Measurements from ENCODE around the gene TPD52L1.
A peak's percentile ranks its signal among the peaks of the same experiment; 100 is the strongest.
"Not testable (repeated sequence)": the region's sequence is repeated elsewhere in the genome, so short reads cannot be mapped to it uniquely, and the experiment has no call there.

Gene TPD52L1

DNA sequence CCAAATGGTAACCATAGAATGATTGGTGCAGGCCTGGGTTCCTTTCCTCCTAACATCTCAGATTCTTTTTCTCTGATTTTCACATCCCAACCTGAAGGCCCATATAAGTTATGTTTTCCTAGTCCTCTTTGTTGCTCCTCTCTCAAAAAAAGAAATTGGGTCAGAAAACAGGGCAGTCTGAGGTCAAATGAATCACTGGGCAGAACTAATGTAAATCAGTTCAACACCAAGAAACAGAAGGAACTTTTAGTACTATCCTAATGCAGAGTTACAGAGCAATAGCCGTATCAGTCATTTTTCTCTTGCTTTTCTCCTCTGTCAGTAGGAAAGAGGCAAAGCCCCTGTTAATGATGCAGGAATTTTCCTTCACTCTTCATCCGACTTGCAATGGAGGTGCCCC is 11.0 kb upstream of the TPD52L1 start:
- DNase-seq: no peak

- DNase-seq: no peak
These were observed 8.8 kb upstream of the TPD52L1 start for GRCh38 chr6:125144822-125145221.

DNA sequence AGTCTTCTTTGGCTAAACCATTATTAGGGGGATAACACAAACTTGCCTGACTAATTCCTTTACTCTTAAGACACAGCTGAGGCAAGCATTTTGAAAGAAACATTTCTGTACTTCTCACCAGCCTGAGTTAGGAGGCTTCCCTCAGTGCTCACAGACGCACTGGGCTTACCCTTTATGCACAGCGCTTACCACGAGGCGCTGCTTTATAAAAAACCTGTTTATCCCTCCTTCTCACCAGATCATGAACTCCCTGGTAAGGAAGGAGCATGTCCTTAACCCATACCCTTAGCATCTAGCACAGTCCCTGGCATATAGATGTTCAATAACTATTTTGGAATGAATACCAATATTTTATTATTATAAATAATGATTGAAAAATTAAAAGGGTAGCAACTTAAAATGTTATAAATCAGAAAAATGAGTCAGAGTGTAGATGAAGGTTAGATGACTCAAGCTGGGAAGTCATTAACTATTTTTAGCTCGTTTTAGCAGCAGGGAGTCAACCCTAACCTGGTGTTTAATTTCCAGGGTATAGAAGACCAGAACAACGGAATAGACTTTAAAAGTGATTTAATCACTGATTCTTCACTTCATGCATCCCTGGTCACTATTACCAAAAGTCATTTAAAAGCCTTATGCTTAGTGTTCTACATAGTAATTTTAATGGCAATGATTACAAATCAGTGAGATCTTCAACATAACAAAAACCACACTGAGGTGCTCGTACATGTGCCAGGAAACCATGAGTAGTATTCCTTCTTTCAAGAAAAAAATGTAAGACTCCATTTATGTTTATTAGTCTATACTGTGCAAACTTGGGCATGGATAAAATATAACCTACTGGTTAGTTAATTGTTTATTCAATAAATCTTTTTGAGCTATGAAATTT is 4.1 kb upstream of the TPD52L1 start:
- no peak for DNase-seq

DNA sequence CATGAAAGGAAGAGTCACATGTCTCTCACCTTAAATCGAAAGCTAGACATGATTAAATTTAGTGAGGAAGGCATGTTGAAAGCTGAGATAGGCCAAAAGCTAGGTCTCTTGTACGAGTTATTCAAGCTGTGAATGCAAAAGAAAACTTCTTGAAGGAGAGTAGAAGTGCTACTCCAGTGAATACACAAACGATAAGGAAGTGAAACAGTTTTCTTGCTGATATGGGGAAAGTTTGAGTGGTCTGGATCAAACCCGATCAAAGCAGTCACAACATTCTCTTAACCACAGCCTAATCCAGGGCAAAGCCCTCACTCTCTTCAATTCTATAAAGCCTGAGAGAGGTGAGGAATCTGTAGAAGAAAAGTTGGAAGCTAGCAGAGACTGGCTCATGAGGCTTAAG is 1.9 kb upstream of the TPD52L1 start:
- no peak for DNase-seq

GRCh38 chr6:125154118-125154760 is 666 bp downstream of the TPD52L1 start:
- no peak for DNase-seq

- DNase-seq: peak; percentile 24 to 38
These were observed 1.2 kb downstream of the TPD52L1 start for GRCh38 chr6:125154761-125155135.

- DNase-seq: no peak
These were observed 1.8 kb downstream of the TPD52L1 start for GRCh38 chr6:125155344-125155743.

DNA sequence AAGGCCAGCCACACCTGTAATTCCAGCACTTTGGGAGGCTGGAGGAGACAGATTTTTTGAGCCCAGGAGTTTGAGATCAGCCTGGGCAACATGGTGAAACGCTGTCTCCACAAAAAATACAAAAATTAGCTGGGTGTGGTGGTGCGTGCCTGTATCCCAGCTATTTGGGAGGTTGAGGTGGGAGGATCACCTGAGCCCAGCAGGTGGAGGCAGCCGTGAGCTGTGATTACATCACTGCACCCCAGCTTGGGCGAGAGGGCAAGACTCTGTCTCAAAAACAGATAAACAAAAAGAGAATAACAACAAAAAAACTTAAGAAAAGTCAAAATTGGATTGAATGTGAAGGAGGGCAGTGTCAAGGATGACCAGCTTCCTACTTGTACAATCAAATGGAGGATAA is 2.9 kb downstream of the TPD52L1 start:
- DNase-seq: no peak

DNA sequence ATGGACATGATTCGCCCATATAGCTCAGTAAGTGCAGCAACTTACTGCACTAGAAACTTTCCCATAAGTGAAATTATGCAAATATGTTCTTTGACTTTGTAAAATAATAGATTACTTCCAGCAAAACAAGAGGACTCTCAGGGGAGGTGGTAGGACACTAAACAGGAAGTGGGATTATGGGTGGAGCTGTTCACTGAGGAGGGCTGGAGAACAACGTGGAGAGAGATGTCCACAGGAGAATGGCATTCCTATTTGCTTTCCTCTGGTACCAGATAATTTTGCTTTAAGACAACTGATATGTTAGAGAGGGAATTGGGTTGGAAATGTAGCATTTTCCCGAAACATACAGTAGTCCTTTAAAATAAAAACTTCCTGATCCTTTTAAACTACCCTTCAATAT is 3.7 kb downstream of the TPD52L1 start:
- no peak for DNase-seq

GRCh38 chr6:125157725-125158124 is 4.2 kb downstream of the TPD52L1 start:
- no peak for DNase-seq

DNA sequence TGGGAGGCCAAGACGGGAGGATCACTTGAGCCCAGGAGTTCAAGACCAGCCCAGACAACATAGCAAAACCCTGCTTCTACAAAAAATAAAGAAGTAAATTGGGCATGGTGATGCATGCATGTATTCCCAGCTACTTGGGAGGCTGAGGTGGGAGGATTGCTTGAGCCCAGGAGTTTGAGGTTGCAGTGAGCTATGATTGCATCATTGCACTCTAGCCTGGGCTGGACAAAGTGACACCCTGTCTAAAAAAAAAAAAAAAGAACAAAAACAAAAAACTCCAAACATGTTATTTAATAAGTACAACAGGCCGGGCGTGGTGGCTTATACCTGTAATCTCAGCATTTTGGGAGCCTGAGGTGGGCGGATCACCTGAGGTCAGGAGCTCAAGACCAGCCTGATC is 9.8 kb downstream of the TPD52L1 start:
- not testable (repeated sequence) for DNase-seq

DNA sequence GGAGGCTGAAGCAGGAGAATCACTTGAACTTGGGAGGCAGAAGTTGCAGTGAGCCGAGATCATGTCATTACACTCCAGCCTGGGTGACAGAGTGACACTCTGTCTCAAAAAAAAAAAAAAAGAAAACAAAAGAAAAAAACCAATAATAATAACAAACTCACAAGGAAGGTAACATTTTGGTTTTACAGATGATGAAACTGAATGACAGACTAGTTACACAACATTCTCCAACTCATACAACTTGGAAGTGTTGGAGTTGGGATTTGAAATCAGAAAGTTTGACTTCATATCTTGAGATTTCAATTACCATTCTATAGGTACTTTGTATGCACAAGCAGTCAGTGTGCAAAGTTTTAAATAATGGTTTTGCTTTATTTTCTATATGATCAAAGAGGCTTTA is 10.2 kb downstream of the TPD52L1 start:
- no peak for DNase-seq

- no peak for DNase-seq
These were observed 11.1 kb downstream of the TPD52L1 start for GRCh38 chr6:125164696-125165095.

DNA sequence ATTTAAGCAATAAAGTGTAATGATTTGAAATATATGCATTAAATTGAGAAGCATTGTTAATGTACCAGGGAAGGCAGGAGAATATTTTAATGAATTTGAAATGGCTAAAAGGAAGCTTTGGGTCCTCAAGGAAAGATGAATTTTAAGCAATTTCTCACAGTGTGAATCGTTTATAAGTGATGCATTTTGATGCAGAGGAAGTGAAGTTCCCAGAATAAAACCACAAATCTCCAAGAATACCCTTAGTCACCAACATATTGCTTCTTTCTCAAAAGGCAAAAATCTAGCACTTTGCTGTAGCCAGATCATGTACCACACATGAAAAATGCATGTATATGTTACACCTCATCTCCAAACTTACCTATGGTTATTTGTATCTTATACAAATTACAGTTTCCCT is 11.7 kb downstream of the TPD52L1 start:
- DNase-seq: no peak

DNA sequence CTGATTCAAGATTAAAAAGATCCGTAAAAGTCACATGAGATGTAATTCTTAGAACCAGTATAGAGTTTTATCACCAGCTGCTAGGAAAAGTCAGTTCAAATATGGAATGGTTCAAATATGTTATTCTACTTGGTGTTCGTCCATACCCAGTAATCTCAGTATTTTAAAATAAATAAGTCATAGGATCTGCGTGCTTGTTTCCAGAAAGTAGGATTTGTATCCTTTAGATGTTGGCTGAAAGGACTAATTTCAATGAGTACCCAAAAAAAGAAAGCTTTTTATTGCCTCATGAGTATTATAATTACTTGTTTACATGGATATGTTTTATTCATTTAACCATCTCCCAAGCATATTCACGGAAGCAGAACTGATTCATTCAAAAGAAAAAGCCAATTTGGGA is 12.2 kb downstream of the TPD52L1 start:
- DNase-seq: no peak

DNA sequence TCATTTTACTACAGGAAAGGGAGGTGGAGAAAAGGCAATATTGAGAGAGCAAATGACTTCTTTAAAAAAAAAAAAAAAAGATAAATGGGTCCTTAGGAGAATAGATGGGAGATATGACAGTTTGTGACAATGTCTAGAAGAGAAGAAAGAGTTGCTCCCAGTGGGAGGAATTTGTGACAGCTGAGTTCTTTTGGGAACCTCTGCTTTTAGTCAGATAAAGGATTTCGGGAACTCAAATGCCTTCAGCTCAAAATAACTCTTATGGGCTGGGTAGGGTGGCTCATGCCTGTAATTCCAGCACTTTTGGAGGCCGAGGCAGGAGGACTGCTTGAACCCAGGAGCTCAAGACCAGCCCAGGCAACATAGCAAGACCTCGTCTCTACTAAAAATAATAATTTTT is 13.1 kb downstream of the TPD52L1 start:
- no peak for DNase-seq

GRCh38 chr6:125167579-125167978 is 14.0 kb downstream of the TPD52L1 start:
- DNase-seq: no peak

GRCh38 chr6:125169058-125169457 is 15.5 kb downstream of the TPD52L1 start:
- no peak for DNase-seq

DNA sequence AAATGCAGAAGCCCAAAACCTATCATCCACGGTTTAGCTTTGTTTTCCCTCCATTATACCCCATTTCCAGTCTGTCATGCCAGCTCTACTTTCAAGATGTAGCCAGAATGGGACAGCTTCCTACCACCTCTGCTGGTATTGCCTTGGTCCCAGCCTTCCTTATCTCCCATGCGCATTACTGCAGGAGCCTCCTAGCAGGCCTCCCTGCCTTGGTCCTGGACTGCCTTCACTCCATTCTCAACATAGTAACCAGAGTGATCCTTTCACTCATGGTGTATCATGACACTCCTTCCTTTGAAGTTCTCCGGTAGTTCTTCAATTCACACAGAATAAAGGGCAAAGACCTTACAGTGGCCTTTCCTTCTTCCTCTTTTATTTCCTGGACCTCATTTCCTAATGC is 15.9 kb downstream of the TPD52L1 start:
- DNase-seq: no peak

- no peak for DNase-seq
These were observed 16.8 kb downstream of the TPD52L1 start for GRCh38 chr6:125170376-125170775.

DNA sequence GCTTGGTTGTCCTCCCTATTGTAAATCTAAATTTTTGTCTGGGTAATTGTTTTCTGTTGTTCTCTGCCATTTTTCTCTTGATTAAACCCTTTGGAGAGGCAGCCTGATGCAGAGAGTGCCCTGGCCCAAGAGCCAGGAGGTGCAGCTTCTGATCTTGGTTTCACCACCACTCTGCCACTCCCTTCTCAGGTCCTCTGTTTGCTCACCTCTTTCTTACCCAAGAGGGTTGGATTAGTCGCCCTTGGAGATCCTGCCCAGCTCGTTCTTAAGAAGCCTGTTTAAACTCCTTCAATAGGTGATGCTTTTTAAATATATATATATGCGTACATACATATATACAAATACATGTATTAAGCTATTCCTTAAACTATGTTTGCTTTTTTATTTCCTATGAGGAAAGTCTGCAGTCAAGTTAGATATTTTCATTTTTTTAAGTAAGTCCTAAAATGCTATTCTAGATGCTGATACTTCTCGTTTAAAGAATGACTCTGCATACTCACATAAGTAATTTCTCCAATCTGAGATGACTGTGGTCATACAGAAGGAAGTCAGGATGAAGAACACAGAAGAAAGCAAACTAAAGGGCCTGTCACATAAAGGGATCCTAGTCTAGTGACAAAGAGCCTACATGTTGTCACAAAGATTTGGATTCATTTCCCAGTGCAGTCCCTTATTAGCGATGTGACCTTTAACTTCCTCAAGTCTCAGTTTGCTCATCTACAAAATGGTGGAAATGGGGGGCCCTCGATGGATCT is 19.9 kb downstream of the TPD52L1 start:
- DNase-seq: no peak

- DNase-seq: no peak
These were observed 21.1 kb downstream of the TPD52L1 start for GRCh38 chr6:125174626-125175025.

DNA sequence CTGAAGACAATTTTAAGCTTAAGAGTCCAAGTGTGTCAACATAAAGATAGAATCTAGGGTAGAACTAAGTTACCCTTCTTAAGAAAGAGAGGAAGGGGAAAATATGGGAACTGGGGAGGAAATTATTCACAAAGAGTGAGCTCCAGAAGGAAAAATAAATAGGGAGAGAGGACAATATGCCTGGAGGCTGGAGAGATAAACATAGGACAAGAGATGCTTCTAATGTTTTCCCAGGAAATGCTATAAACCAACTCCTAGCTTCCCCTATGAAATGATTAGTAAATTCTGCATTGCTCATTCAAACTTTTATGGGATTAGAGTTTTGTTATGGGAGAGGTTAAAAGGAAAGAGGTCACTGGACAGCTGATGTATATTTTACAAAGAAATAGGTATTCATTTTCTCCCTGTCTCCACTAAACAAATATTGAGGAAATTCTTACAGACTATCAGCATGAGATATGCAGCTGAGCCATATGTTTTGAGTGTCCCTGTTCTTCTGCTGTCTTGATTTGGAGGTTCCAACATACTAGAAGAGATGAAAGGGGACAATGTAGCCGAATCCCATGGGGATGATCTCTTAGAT is 22.0 kb downstream of the TPD52L1 start:
- DNase-seq: no peak
